Thyroid gland (tissue), 4 donors: ENCODE measurements around the gene PEPD. TPM values are rescaled to one million over a fixed set of nuclear protein-coding genes. Genes with fewer than 3 reads are reported as not detected.

Experiments
- DNase-seq, 2 donors: peaks; one replicate each; pipeline ENCODE4 v3.0.0-alpha.2; 2019
- H3K27ac ChIP-seq, 3 donors: fragments of 200-600 bp; sonication (generic); 1 replicate in 2 of 3; 2 replicates in 1 of 3; pipeline ENCODE4 v1.5.1; 2016 to 2019; ENCODE audit warnings: mild to moderate bottlenecking in 1 of 3, moderate library complexity in 1 of 3
- H3K27me3 ChIP-seq: fragments of 200-600 bp; sonication (generic); one replicate; pipeline ENCODE4 v1.5.1; 2019
- H3K36me3 ChIP-seq, 2 donors: fragments of 200-600 bp; sonication (generic); one replicate each; pipeline ENCODE4 v1.5.1; 2016 to 2019
- H3K4me1 ChIP-seq, 2 donors: fragments of 200-600 bp; sonication (generic); one replicate each; pipeline ENCODE4 v1.5.1; 2017 to 2019
- H3K4me3 ChIP-seq, 3 donors: fragments of 200-600 bp; sonication (generic); replicated peaks in 1 of 3; 1 replicate in 2 of 3; 2 replicates in 1 of 3; pipeline ENCODE4 v1.5.1; 2016; ENCODE audit warnings: mild to moderate bottlenecking in 1 of 3
- H3K9me3 ChIP-seq: fragments of 200-600 bp; sonication (generic); one replicate; pipeline ENCODE4 v1.5.1; 2017
- CTCF ChIP-seq, 6 experiments: fragments of 200-600 bp in 3 of 6; fragments of 450-650 bp in 3 of 6; sonication (generic) in 3 of 6; IDR thresholded peaks; one replicate each; pipeline ENCODE4 v1.5.1; 2016 to 2019; ENCODE audit warnings: antibody characterized with exemption in 6 of 6, mild to moderate bottlenecking in 2 of 6, inconsistent platforms in 1 of 6, moderate library complexity in 1 of 6
- POLR2A ChIP-seq, 2 donors: fragments of 450-650 bp; IDR thresholded peaks; one replicate each; pipeline ENCODE4 v1.6.1; 2017; ENCODE audit warnings: antibody characterized with exemption in 2 of 2, mild to moderate bottlenecking in 2 of 2, moderate library complexity in 1 of 2
- WGBS, 2 donors: methylation state at CpG; one replicate each; pipeline ENCODE4 v1.1.5; 2017; 5-methylcytosine and 5-hydroxymethylcytosine counted together
- intact Hi-C: fragments of 100-400 bp; cut with DNase I; formaldehyde crosslinking; loops from one replicate; pipeline ENCODE4 v1.15.1; 2023
- total RNA-seq, 4 donors: library from RNA; depleted of rRNA; stranded (reverse); fragments of >200 nt; gene quantifications; one replicate each; pipeline ENCODE4 v1.2.3, GENCODE V29; 2016

The PEPD gene
- total RNA-seq, 4 donors from 2014 or later: 76.8 to 121 (median 102) TPM

GRCh38 chr19:33561261-33561660 is 39.7 kb upstream of the PEPD start:
- TF ChIP-seq POLR2A (IDR thresholded peaks at IDR 0.05): no peak
- no peak for TF ChIP-seq CTCF (IDR thresholded peaks at IDR 0.05)
- Histone ChIP-seq H3K27ac (no peak overlapping the region), H3K9me3 (no peaks in the 10 kb centered on the region), H3K36me3 (no peaks in the 10 kb centered on the region), H3K4me1 (no peaks in the 10 kb centered on the region), H3K27me3 (no peaks in the 10 kb centered on the region), H3K4me3 (no peak overlapping the region)
- DNase-seq: no peak
- WGBS, 2 donors: 80 to 85% methylated on average over 6 of the region's 6 CpGs
- intact Hi-C loops: no loop called here

GRCh38 chr19:33559996-33560395 is 38.4 kb upstream of the PEPD start:
- intact Hi-C loops: no loop called here
- DNase-seq: no peak
- Histone ChIP-seq H3K27me3 (no peaks in the 10 kb centered on the region), H3K4me3 (no peak overlapping the region), H3K4me1 (no peaks in the 10 kb centered on the region), H3K27ac (no peak overlapping the region), H3K9me3 (no peaks in the 10 kb centered on the region), H3K36me3 (no peaks in the 10 kb centered on the region)
- TF ChIP-seq CTCF (IDR thresholded peaks at IDR 0.05): no peak
- TF ChIP-seq POLR2A (IDR thresholded peaks at IDR 0.05): no peak
- WGBS, 2 donors: 89 to 91% methylated on average over 4 to 8 of the region's 8 CpGs

GRCh38 chr19:33558856-33559255 is 37.3 kb upstream of the PEPD start:
- Histone ChIP-seq H3K27me3 (no peaks in the 10 kb centered on the region), H3K36me3 (no peaks in the 10 kb centered on the region), H3K4me3 (no peak overlapping the region), H3K9me3 (no peaks in the 10 kb centered on the region), H3K27ac (no peak overlapping the region), H3K4me1 (no peaks in the 10 kb centered on the region)
- 61 to 72% methylated on average over 8 to 9 of the region's 9 CpGs for WGBS, 2 donors
- intact Hi-C loops: no loop called here
- no peak for DNase-seq
- TF ChIP-seq POLR2A (IDR thresholded peaks at IDR 0.05) (no peak), CTCF (IDR thresholded peaks at IDR 0.05) (no peak)

- TF ChIP-seq CTCF (IDR thresholded peaks at IDR 0.05) (no peak), POLR2A (IDR thresholded peaks at IDR 0.05) (no peak)
- intact Hi-C loops: no loop called here
- Histone ChIP-seq H3K4me1 (no peaks in the 10 kb centered on the region), H3K9me3 (no peaks in the 10 kb centered on the region), H3K4me3 (no peak overlapping the region), H3K27me3 (no peaks in the 10 kb centered on the region), H3K36me3 (no peaks in the 10 kb centered on the region), H3K27ac (no peak overlapping the region)
- DNase-seq: no peak
- 68 to 73% methylated on average over 8 of the region's 8 CpGs for WGBS, 2 donors
Measured at GRCh38 chr19:33558151-33558550, 36.6 kb upstream of the PEPD start.

GRCh38 chr19:33557720-33558119 is 36.1 kb upstream of the PEPD start:
- intact Hi-C loops: no loop called here
- TF ChIP-seq CTCF (IDR thresholded peaks at IDR 0.05): no peak
- TF ChIP-seq POLR2A (IDR thresholded peaks at IDR 0.05): no peak
- 84 to 85% methylated on average over 13 of the region's 13 CpGs for WGBS, 2 donors
- H3K27me3 ChIP-seq: no peaks in the 10 kb centered on the region
- no peak overlapping the region for H3K27ac ChIP-seq
- H3K4me1 ChIP-seq: no peaks in the 10 kb centered on the region
- H3K36me3 ChIP-seq: no peaks in the 10 kb centered on the region
- no peak overlapping the region for H3K4me3 ChIP-seq
- no peaks in the 10 kb centered on the region for H3K9me3 ChIP-seq
- DNase-seq: no peak
